ENCODE results near the gene SAPCD2.

SAPCD2 gene

DNA sequence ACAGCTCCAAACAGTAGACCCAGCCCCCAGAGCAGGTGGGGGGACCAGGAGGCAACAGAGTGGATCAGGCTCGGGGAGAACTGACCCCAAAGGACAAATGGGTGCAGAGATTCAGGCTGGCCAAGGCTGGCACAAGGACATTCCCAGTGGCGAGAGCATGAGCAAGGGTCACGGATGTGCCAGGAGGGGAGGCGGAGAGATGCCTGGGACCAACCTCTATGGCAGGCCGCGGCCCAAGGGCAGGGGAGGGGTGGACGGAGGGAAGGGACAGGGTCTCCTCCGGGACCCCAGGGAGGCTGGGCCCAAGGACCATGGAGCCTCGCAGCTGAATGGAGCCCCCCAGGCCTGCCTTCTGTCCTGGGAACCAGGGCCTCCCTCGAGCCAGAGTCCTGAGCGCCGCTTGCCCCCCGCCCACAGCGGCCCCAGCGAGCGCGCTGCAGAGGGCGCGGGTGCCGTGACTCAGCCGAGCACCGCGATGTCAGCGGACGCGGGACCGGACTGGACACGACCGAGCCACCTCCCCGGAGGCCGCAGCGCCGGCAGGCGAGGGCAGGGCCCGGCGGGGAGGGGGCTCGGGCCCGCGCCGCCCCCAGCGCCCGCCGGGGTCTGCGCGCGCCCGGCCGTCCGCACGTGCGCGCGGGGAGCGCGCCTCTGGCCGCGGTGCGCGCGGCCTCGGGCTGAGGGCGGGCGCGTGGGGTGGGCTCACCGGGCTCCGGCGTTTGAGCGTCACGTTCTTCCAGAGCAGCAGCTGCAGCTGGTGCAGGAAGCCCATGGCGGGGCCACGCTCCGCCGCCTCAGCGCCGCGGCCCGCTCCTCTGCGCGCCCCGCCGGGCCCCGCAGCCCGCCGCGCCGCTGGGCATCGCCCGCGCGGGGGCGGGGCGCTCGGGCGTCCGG, 42.7 kb downstream of the SAPCD2 start, which contains the start of gene ABCA2:
Gene ABCA2 (minus strand): TSS at position 869 of the 894 bp plus-strand sequence. CDS start 97 bp downstream, at position 772.
- peak; percentile 37 for DNase-seq
- in situ Hi-C loops (cut with HindIII; ENCODE audit: low pct_ligation_motif_present, low pct_unique_long_range_greater_than_20kb, low sequenced_read_pairs): no loop called here

DNA sequence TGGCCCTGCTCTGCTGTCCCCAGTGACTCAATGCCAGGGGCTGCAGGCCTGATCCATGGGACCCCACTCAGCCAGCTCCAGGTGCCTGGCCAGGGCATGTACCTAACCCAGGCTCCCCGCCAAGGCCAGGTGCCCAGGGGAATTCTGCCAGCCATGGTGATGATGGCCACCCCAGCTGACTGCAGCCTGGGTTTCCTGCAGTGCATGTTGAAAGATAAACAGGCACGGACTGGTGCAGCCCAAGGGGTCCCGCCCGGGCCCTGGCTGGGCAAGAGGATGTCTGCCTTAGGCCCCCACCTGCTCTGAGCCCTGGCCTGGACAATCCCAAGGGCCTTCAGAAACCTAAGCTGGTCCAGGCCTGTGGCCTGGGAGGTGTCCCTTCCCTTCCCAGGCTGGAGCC, 43.5 kb downstream of the SAPCD2 start:
- in situ Hi-C loops (cut with HindIII; ENCODE audit: low pct_ligation_motif_present, low pct_unique_long_range_greater_than_20kb, low sequenced_read_pairs): no loop called here

DNA sequence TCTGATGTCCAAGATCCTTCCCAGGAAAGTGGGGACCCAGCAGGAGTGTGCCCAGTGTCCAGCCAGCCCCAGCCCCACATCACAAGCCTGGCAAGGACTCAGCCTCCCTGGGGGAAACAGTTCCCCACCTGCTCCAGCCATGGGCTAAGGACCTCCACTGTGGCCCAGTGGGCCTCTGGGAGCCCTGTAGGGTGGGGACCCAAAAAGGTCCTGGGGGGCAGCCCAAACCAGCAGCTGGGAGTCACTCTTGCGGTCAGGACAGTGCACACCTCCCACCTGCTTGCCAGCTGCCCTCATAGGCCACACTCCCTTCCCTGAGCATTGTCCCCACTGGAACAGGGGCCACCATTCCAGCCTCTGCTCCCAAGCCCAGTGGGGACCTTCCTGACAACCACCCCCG, 44.0 kb downstream of the SAPCD2 start:
- in situ Hi-C loops (cut with HindIII; ENCODE audit: low pct_ligation_motif_present, low pct_unique_long_range_greater_than_20kb, low sequenced_read_pairs): no loop called here
- DNase-seq: no peak

More for the DNA sequence above, 43.5 kb downstream of the SAPCD2 start:
- DNase-seq: no peak

DNA sequence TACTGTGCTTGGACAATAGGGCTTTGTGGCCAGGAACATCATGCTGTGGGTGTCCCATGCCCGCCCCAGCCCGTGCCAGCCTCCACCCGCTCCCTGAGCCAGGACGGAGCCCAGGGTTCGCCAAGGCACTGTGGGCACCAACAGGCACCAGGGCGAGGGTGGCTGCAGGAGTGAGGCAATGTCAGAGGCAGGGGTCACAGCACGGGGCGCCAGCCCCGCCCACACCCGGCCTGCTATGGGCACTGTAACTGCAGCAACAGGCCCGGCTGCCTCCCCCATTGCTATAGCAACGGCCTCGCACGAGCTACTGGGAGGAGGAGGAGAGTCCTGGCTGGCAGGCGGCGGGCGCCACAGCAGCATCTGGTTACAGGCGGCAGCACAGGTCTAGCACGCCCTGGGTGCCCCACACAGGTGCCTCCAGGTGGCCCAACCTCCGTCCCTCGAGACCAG, 44.8 kb downstream of the SAPCD2 start:
- in situ Hi-C loops (cut with HindIII; ENCODE audit: low pct_ligation_motif_present, low pct_unique_long_range_greater_than_20kb, low sequenced_read_pairs): no loop called here
- no peak for DNase-seq

DNA sequence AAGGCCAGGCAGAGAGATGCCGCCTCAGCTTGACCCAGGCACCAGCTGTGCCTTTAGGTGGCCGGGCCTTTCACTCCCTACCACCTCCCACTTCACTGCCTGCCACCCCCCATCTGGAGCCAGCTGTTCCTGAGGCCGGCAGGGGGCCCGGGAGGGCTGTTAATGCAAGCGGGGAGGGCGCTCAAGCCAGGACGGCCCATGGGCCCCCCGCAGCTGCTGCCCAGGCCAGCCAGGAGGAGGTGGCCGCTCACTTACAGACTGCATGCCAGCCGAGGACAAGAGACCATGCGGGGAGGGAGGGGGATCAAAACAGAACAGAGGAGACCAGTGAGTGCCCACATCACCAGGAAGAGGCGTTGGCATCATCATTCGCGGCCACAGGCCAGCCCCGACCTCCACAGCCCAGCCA, 46.8 kb downstream of the SAPCD2 start:
- in situ Hi-C loops (cut with HindIII; ENCODE audit: low pct_ligation_motif_present, low pct_unique_long_range_greater_than_20kb, low sequenced_read_pairs): no loop called here
- no peak for DNase-seq

DNA sequence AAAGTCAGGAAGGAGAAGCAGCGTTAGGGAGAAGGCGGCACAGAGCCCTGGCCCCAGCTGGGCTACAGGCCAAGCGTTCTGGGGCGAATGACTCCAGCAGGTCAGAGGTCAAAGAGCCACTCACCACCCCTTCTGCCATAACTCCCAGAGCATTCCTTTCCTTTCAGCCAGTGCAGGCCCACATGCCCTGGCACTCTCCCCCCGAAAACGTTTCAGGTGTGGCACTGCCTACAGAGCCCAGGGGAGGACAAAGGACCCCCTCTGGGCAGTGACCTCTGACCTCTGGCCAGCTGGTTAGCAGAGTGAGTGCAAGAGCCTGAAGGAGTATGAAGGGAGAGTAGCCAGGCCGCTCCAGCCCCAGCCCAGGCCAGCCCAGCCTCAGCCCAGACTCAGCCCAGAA, 47.2 kb downstream of the SAPCD2 start:
- in situ Hi-C loops (cut with HindIII; ENCODE audit: low pct_ligation_motif_present, low pct_unique_long_range_greater_than_20kb, low sequenced_read_pairs): no loop called here
- DNase-seq: no peak

DNA sequence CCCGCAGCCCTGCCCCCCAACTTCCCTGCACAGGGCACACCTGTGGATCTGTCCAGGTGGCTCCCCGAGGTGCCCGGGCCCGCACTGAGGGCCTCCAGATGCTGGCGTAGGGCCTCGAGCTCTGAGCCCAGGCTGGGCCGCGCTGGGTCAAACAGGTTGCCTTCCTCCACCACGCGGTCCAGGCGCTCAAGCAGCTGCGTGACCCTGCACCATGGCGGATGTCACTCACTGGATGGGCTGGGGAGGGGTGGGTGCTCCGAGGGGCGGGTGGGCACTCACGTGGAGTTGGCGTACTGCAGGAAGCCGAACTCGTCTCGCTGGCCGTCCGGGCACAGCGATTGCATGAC, 47.7 kb downstream of the SAPCD2 start:
- no peak for DNase-seq
- in situ Hi-C loops (cut with HindIII; ENCODE audit: low pct_ligation_motif_present, low pct_unique_long_range_greater_than_20kb, low sequenced_read_pairs): no loop called here

DNA sequence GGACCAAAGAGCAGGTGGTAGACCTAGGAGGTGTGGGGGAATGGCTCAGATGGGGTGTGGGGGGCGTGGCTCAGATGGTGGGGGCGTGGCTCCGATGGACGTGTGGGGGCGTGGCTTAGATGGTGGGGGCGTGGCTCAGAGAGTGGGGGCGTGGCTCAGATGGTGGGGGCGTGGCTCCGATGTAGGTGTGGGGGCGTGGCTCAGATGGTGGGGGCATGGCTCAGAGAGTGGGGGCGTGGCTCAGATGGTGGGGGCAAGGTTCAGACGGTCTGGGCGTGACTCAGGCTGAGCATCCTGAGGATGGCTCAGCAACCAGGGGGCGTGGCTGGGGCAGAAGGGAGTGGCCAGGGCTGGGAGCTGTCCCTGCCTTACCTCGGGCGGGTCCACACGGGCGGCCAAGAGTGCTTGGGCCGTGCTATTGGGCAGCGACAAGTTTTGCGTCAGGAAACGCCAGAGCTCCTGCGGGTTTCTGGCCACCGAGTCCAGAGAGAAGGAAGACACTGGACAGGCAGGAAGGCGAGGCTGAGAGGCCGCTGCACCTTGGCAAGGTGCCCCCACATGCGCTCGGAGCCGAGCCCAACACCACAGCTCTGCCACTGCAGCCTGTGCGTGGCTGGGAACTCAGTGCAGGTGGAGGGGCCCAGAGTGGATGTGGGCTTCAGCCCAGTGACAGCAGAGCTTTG, 48.2 kb downstream of the SAPCD2 start:
- DNase-seq: peak; percentile 64
- in situ Hi-C loops (cut with HindIII; ENCODE audit: low pct_ligation_motif_present, low pct_unique_long_range_greater_than_20kb, low sequenced_read_pairs): no loop called here

DNA sequence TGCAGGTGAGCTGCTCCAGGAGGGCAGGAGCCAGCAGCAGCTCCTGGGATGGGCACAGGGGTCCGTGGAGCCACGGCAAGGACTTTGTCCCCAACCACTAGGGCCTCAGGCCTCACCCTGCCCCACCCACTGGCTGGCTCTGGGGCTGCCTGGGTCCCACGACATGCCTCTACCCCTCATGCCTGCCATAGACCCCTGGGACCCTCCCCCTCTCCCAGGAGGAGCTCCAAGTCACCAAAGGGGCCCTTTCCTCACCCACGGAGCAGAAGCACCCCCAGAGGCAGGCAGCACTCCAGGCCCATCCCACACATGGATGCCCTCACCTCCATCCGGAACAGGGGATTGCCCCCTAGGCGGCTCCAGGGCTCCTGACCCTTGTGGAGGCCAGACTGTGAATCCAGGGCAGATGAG, 48.8 kb downstream of the SAPCD2 start:
- DNase-seq: no peak
- in situ Hi-C loops (cut with HindIII; ENCODE audit: low pct_ligation_motif_present, low pct_unique_long_range_greater_than_20kb, low sequenced_read_pairs): no loop called here

DNA sequence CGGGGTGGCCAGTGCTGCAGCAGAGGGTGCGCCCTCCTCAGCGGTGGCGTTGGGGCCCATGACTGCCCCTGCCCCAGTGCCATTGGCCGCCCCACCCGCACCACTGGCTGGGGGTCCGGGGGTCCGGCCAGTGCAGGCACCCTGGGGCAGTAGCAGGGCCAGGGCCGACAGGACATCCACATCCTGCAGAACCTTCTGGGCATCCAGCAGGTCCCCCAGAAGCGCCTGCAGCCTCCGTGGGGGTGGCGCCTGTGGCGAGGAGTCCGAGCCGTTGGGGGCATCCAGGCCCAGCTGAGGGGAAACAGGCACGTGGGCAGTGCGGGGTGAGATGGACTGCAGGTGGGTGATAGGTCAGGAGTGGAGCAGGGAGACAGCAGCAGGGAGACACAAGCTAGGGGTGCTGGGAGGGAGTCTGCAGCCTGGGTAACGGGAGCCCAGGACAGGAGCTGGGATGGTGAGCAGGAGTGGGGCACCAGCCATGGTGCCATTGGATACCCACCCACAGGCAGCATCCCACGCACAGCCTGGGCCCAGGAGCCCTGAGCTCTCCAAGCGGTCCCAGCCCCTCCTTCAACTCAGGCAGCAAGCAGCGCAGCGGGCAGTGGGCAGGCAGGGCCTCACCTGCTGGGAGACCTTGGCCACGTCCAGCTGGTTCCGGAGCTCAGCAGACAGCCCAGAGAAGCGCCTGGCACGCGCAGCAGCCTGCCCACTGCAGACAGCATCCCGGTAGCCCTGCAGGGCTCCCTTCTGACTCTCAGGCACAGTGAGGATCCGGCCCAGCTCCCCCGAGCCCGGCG, 49.4 kb downstream of the SAPCD2 start:
- no peak for DNase-seq
- in situ Hi-C loops (cut with HindIII; ENCODE audit: low pct_ligation_motif_present, low pct_unique_long_range_greater_than_20kb, low sequenced_read_pairs): no loop called here

DNA sequence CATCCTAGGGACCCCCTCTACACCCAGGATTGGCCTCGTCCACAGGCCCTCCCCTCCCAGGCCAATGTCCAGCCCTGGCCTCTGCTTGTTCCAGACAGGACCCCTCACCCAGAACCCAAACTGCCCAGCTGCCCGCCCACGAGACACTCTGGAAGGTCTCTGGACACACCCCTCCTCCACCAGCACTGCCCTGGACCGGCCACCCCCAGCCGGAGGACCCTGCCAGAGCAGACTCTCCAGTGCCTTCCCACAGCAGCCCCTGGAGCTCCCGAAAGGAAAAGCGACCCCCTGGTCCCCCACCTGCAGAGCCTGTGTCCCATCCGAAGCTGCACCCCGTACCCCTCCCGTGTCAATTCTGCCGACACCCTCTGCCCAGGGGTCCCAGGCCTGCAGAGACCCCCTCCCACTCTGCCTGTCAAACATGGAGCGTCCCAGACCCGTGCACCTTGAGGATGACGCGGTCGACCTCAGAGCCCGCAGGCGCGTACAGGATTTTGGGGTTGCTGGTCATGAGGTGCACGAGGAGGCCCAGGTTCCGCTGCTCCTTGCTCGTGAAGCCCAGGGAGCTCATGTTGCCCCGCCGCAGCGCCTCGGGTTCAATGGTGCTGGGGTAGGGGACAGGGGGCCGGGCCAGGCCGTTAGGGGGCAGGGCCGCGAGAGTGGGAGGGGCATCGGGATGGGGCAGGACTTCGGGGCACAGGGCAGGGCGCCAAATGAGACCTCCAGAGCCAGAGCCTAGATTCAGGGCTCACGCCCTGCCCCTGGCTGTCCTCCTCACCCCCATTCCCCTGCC, 50.3 kb downstream of the SAPCD2 start:
- no peak for DNase-seq
- in situ Hi-C loops (cut with HindIII; ENCODE audit: low pct_ligation_motif_present, low pct_unique_long_range_greater_than_20kb, low sequenced_read_pairs): no loop called here

DNA sequence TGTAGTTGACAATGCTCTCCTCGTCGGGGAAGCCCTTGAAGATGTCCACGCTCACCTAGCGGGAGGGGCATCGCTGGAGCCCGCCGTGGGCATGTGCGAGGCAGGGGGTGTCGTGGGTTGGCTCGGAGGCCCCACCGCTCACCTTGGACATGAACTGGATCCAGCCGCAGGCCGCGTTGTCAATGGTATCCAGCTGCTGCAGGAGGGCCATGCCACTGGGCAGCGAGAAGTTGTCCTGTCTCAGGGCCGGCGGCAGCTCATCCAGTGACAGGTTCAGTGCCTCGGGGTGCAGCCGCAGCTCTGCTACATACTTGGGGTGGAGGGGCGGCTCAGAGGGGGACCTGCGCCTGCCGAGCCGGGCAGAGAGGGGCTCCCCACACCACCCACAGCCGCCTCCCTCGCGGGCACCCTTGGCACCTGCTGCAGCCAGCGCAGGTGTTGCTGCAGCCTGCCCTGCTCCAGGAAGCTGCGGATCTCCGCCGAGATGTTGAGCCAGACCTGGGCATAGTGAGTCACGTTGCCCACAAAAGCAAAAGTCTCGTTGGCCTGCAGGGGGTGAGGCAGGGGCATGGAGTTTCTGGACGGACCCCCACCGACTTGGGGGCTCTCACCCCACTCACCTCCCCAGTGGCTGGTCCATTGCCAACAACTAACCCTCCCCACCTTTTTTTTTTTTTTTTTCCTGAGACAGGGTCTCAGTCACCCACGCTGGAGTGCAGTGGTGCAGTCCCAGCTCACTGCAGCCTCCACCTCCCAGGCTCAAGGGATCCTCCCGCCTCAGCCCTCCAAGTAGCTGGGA, 51.4 kb downstream of the SAPCD2 start:
- no peak for DNase-seq
- in situ Hi-C loops (cut with HindIII; ENCODE audit: low pct_ligation_motif_present, low pct_unique_long_range_greater_than_20kb, low sequenced_read_pairs): no loop called here

DNA sequence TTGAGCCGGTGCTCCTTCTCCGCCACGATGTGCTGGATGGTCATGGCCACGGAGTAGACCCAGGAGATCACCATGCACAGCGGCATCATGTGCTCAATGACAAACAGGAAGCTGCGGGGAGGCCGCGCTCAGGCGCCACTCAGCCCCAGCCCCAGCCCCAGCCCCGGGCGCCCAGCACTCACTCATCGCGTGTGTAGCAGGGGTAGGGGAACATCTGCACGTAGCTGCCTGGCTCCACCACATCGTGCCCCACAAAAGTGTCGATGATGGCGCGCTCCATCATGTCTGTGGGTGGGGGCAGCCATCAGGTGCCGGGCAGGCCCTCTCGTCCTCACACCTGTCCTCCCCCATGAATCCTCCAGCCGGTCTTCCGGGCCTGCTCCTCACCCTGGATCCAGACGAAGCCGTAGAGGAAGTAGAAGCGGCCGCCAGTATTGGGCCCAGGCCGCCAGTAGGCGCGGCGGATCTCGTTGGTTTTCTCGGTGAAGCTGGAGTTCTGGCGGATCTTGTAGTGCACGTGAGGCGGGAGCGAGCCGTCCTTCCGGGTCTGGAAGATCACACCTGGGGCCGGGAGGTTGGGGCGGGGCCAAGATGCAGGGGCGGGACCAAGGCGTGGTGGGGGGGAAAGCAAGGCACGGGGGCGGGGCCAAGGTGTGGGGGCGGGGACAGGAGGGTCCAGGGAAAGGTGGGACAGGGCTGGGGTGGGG, 52.4 kb downstream of the SAPCD2 start:
- in situ Hi-C loops (cut with HindIII; ENCODE audit: low pct_ligation_motif_present, low pct_unique_long_range_greater_than_20kb, low sequenced_read_pairs): no loop called here
- DNase-seq: no peak

DNA sequence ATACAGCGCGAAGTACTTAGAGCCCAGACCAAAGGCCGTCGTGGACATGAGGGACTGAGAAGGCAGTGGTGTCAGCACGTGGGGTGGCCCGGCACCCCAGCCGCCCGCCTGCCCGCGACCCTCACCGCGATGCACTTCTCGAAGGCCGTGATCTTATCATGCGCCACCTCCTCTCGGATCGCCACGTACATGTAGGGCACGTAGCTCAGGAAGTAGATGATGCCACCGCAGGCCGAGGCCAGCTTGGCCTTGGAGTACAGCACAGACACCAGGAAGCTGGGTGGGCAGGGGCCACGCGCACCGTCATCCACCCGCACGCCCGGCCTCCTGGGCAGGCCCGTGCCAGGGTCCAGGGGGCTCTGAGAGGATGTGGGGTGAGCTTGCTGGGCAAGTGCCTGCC, 53.3 kb downstream of the SAPCD2 start:
- in situ Hi-C loops (cut with HindIII; ENCODE audit: low pct_ligation_motif_present, low pct_unique_long_range_greater_than_20kb, low sequenced_read_pairs): no loop called here
- DNase-seq: no peak

DNA sequence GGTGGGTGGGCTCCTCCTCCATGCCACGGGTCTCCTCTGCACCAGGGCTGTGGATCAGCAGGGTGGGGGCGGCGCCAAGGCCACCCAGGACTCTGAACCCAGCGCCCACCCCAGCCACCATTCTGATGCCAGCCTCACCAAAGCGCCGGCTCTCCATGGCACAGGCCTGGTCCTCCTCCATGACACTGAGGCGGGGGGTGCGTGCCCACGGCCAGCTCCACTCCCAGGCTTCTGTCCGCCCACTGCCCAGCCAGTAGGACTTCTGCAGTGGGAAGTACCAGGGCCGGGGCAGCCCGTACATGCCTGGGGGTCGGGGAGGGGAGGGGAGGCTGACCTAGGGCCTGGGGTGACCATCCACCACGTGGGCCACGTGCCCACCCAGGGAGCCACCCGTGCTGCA, 53.9 kb downstream of the SAPCD2 start:
- no peak for DNase-seq
- in situ Hi-C loops (cut with HindIII; ENCODE audit: low pct_ligation_motif_present, low pct_unique_long_range_greater_than_20kb, low sequenced_read_pairs): no loop called here

DNA sequence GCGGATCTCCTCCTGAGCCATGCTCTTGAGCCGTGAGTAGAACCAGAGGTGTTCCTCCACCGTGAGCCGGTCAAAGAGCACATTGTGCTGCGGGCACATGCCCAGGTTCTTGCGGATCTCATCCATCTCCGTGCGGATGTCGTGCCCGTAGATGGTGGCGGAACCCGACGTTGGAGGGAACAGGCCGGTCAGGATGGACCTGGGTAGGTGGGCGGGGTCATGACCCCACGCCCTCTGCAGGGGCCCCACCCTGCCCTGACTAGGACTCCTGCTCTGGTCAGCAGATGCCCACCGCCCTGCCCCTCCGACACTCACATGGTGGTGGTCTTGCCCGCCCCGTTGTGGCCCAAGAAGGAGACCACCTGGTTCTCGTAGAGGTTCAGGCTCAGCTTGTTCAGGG, 54.4 kb downstream of the SAPCD2 start:
- no peak for DNase-seq
- in situ Hi-C loops (cut with HindIII; ENCODE audit: low pct_ligation_motif_present, low pct_unique_long_range_greater_than_20kb, low sequenced_read_pairs): no loop called here

DNA sequence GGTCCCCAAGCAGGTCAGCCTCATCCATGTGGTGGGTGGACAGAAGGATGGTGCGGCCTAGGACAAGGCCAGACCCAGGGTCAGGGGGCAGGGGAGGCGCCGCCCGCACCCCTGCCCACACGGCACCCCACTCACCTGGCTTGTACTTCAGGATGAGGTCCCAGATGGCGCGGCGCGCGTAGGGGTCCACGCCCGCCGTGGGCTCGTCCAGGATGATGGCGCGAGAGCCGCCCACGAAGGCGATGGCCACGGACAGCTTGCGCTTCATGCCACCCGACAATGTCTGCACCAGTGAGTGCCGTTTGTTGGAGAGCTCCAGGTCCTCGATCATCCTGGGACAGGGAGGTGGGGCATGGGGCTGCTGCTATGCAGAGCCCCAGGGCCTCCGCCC, 54.8 kb downstream of the SAPCD2 start:
- in situ Hi-C loops (cut with HindIII; ENCODE audit: low pct_ligation_motif_present, low pct_unique_long_range_greater_than_20kb, low sequenced_read_pairs): no loop called here
- no peak for DNase-seq
